ENCODE results near the gene ZNF786.

Gene ZNF786

GRCh38 chr7:149027611-149028345 is 62.7 kb downstream of the ZNF786 start:
- peak overlapping the region; percentile 86 to 96 for H3K4me3 Mint-ChIP-seq
- H3K27me3 Mint-ChIP-seq, result no peaks in the 10 kb centered on the region
- H3K27ac Mint-ChIP-seq, result peak overlapping the region; percentile 92 to 97
- ATAC-seq (no peak), DNase-seq (no peak)
- H3K4me1 Mint-ChIP-seq, result peaks cover 48% of the 10 kb centered on the region
- H3K9me3 Mint-ChIP-seq, result no peaks in the 10 kb centered on the region

- peak overlapping the region; percentile 86 to 96 for H3K4me3 Mint-ChIP-seq
- ATAC-seq (no peak), DNase-seq (no peak)
- H3K27ac Mint-ChIP-seq, result peak overlapping the region; percentile 92 to 97
- no peaks in the 10 kb centered on the region for H3K9me3 Mint-ChIP-seq
- peaks cover 53% of the 10 kb centered on the region for H3K4me1 Mint-ChIP-seq
- H3K27me3 Mint-ChIP-seq, result no peaks in the 10 kb centered on the region
Measured at GRCh38 chr7:149027055-149027454, 63.5 kb downstream of the ZNF786 start.

- ATAC-seq (no peak), DNase-seq (no peak)
- no peak overlapping the region for H3K4me3 Mint-ChIP-seq
- no peaks in the 10 kb centered on the region for H3K27me3 Mint-ChIP-seq
- no peaks in the 10 kb centered on the region for H3K9me3 Mint-ChIP-seq
- H3K27ac Mint-ChIP-seq, result no peak overlapping the region
- H3K4me1 Mint-ChIP-seq, result peaks cover 46% of the 10 kb centered on the region
Measured at GRCh38 chr7:149023662-149024061, 66.9 kb downstream of the ZNF786 start.

- H3K9me3 Mint-ChIP-seq, result no peaks in the 10 kb centered on the region
- no peak for DNase-seq
- peak overlapping the region; percentile 73 to 91 for H3K27ac Mint-ChIP-seq
- H3K4me1 Mint-ChIP-seq, result peaks cover 46% of the 10 kb centered on the region
- ATAC-seq, result no peak
- no peak overlapping the region for H3K4me3 Mint-ChIP-seq
- no peaks in the 10 kb centered on the region for H3K27me3 Mint-ChIP-seq
Measured at GRCh38 chr7:149022756-149023360, 67.7 kb downstream of the ZNF786 start.

GRCh38 chr7:149021725-149022062 is 68.8 kb downstream of the ZNF786 start:
- Mint-ChIP-seq H3K9me3 (no peaks in the 10 kb centered on the region), H3K27me3 (no peaks in the 10 kb centered on the region), H3K4me1 (peaks cover 41% of the 10 kb centered on the region), H3K27ac (no peak overlapping the region), H3K4me3 (no peak overlapping the region)
- ATAC-seq (no peak), DNase-seq (no peak)

GRCh38 chr7:149020483-149020882 is 70.0 kb downstream of the ZNF786 start:
- Mint-ChIP-seq H3K27me3 (no peaks in the 10 kb centered on the region), H3K4me1 (peaks cover 28% of the 10 kb centered on the region), H3K27ac (no peak overlapping the region), H3K9me3 (no peaks in the 10 kb centered on the region), H3K4me3 (no peak overlapping the region)
- DNase-seq (no peak), ATAC-seq (no peak)
